ENCODE results near the gene CD300LF. TPM values are rescaled to one million over a fixed set of nuclear protein-coding genes. Genes with fewer than 3 reads are reported as not detected.

The CD300LF gene
- polyA plus RNA-seq, 3 donors, result 112 to 184 (median 175) TPM

- Histone ChIP-seq H3K9ac (ENCODE audit: insufficient read depth, low read length, poor library complexity, severe bottlenecking) (no peak overlapping the region), H3K79me2 (ENCODE audit: insufficient read depth, low read length) (no peaks in the 10 kb centered on the region), H3K4me2 (replicated peaks; ENCODE audit: extremely low read depth, low read length, poor library complexity, severe bottlenecking) (no peak overlapping the region), H3K27ac (ENCODE audit: low read depth in 1 of 2, low read length in 2 of 2) (no peak overlapping the region), H3K4me1 (ENCODE audit: control insufficient read depth in 1 of 2, insufficient read depth in 2 of 2, low read length in 2 of 2) (peaks cover 15 to 17% of the 10 kb centered on the region in 2 donors), H3K27me3 (ENCODE audit: control insufficient read depth in 2 of 2, insufficient read depth in 2 of 2, low read length in 2 of 2) (no peaks in the 10 kb centered on the region), H3K36me3 (replicated peaks in 1 of 2; ENCODE audit: control insufficient read depth in 1 of 2, insufficient read depth in 2 of 2, low read length in 2 of 2) (no peaks in the 10 kb centered on the region), H4K20me1 (ENCODE audit: insufficient read depth, low read length) (no peaks in the 10 kb centered on the region), H3K4me3 (replicated peaks in 1 of 3; ENCODE audit: low read depth in 2 of 3, low read length in 3 of 3) (no peak overlapping the region), H2AFZ (ENCODE audit: insufficient read depth, low read depth, low read length, poor library complexity, severe bottlenecking) (no peak overlapping the region), H3K9me3 (replicated peaks in 1 of 2; ENCODE audit: control insufficient read depth in 1 of 2, insufficient read depth in 1 of 2, low read length in 2 of 2) (no peaks in the 10 kb centered on the region)
- intact Hi-C loops (cut with micrococcal nuclease), result loop anchor here (10.0 kb wide), 1 partner anchor 205 kb away; no protein-coding TSS in a partner anchor
- Mint-ChIP-seq H3K4me1 (peaks cover 19% of the 10 kb centered on the region), H3K27me3 (ENCODE audit: low read depth in 3 of 3) (peaks cover 0 to 2% (median 2%) of the 10 kb centered on the region in 3 donors), H3K9me3 (no peaks in the 10 kb centered on the region), H3K27ac (no peak overlapping the region), H3K4me3 (no peak overlapping the region), H3K36me3 (peaks cover 0 to 2% of the 10 kb centered on the region in 2 donors)
- no peak for TF ChIP-seq CTCF (IDR thresholded peaks at IDR 0.05)
- DNase-seq, result peak in 1 of 3 donors; percentile 43
- WGBS (ENCODE audit: insufficient coverage), result no CpG with 5 or more reads among the region's 4 CpGs
Measured at GRCh38 chr17:74659889-74660288, 52.8 kb downstream of the CD300LF start.

GRCh38 chr17:74658620-74659019, 54.1 kb downstream of the CD300LF start:
- no peak for TF ChIP-seq CTCF (IDR thresholded peaks at IDR 0.05)
- Mint-ChIP-seq H3K36me3 (peaks cover 0 to 2% of the 10 kb centered on the region in 2 donors), H3K9me3 (no peaks in the 10 kb centered on the region), H3K4me1 (peaks cover 19% of the 10 kb centered on the region), H3K27ac (no peak overlapping the region), H3K27me3 (ENCODE audit: low read depth in 3 of 3) (peaks cover 0 to 2% (median under 1%) of the 10 kb centered on the region in 3 donors), H3K4me3 (no peak overlapping the region)
- no peaks in the 10 kb centered on the region for H3K36me3 ChIP-seq (replicated peaks in 1 of 2; ENCODE audit: control insufficient read depth in 1 of 2, insufficient read depth in 2 of 2, low read length in 2 of 2)
- no peaks in the 10 kb centered on the region for H3K79me2 ChIP-seq (ENCODE audit: insufficient read depth, low read length)
- H3K4me3 ChIP-seq (replicated peaks in 1 of 3; ENCODE audit: low read depth in 2 of 3, low read length in 3 of 3), result no peak overlapping the region
- peaks cover 18 to 21% of the 10 kb centered on the region in 2 donors for H3K4me1 ChIP-seq (ENCODE audit: control insufficient read depth in 1 of 2, insufficient read depth in 2 of 2, low read length in 2 of 2)
- intact Hi-C loops (cut with micrococcal nuclease), result loop anchor here in 1 of 2 donors (10.0 kb wide), 1 partner anchor 206 kb away; no protein-coding TSS in a partner anchor
- H2AFZ ChIP-seq (ENCODE audit: insufficient read depth, low read depth, low read length, poor library complexity, severe bottlenecking), result no peak overlapping the region
- no peaks in the 10 kb centered on the region for H3K9me3 ChIP-seq (replicated peaks in 1 of 2; ENCODE audit: control insufficient read depth in 1 of 2, insufficient read depth in 1 of 2, low read length in 2 of 2)
- no peaks in the 10 kb centered on the region for H4K20me1 ChIP-seq (ENCODE audit: insufficient read depth, low read length)
- H3K9ac ChIP-seq (ENCODE audit: insufficient read depth, low read length, poor library complexity, severe bottlenecking), result no peak overlapping the region
- peak in 1 of 3 donors; percentile 45 for DNase-seq
- 96% methylated on average over 5 of the region's 6 CpGs for WGBS (ENCODE audit: insufficient coverage)
- H3K27ac ChIP-seq (ENCODE audit: low read depth in 1 of 2, low read length in 2 of 2), result no peak overlapping the region
- H3K27me3 ChIP-seq (ENCODE audit: control insufficient read depth in 2 of 2, insufficient read depth in 2 of 2, low read length in 2 of 2), result no peaks in the 10 kb centered on the region
- H3K4me2 ChIP-seq (replicated peaks; ENCODE audit: extremely low read depth, low read length, poor library complexity, severe bottlenecking), result no peak overlapping the region

Data from CD14-positive monocyte (primary cell).